SK-N-SH (cell line): ENCODE results near the gene PALM. TPM values are rescaled to one million over a fixed set of nuclear protein-coding genes. Genes with fewer than 3 reads are reported as not detected.

Experiments
- CTCF ChIA-PET: fragments of 300-600, 350-600 bp; formaldehyde crosslinking; extraction: SDS; loops from one replicate; lab custom pipeline; 2021; lab: Yijun Ruan, JAX
- POLR2A ChIA-PET: fragments of 350-600 bp; sonication (Branson Sonifier 250); formaldehyde crosslinking; extraction: SDS; loops from one replicate; lab custom pipeline; 2020; ENCODE audit warnings: antibody characterized with exemption, inconsistent platforms; lab: Yijun Ruan, JAX
- DNase-seq: peaks from one replicate; pipeline ENCODE4 v3.0.0; 2012
- H2AFZ ChIP-seq: fragments of 200-600 bp; sonication (generic); 2 replicates; pipeline ENCODE4 v1.8.1; 2016; ENCODE audit warnings: antibody characterized with exemption, mild to moderate bottlenecking, low read depth
- H3F3A ChIP-seq: fragments of 200-600 bp; sonication (generic); replicated peaks from 2 replicates; pipeline ENCODE3; 2016; ENCODE audit warnings: antibody characterized with exemption, mild to moderate bottlenecking; ENCODE audit not compliant: insufficient read depth
- H3K27ac ChIP-seq, 2 experiments: fragments of 200-500 bp in 1 of 2; fragments of 200-600 bp in 1 of 2; sonication (Bioruptor generic) in 1 of 2; sonication (generic), shearing (Covaris generic) in 1 of 2; 2 replicates each; pipeline versions ENCODE4 v1.5.1 to v1.6.1; 2014 to 2016; ENCODE audit warnings: low read depth in 2 of 2, inconsistent platforms in 1 of 2, low read length in 1 of 2, mild to moderate bottlenecking in 1 of 2, mixed read lengths in 1 of 2
- H3K27me3 ChIP-seq: fragments of 200-600 bp; sonication (generic), shearing (Covaris generic); 2 replicates; pipeline ENCODE4 v1.6.1; 2016; ENCODE audit warnings: mixed run types; ENCODE audit not compliant: insufficient read depth
- H3K36me3 ChIP-seq, 2 experiments: fragments of 200-500 bp in 1 of 2; fragments of 200-600 bp in 1 of 2; sonication (Bioruptor generic) in 1 of 2; sonication (generic) in 1 of 2; replicated peaks in 1 of 2; 2 replicates each; pipeline versions ENCODE3 to v1.5.1; 2014 to 2016; ENCODE audit warnings: low read length in 1 of 2, mild to moderate bottlenecking in 1 of 2; ENCODE audit not compliant: insufficient read depth in 2 of 2, control insufficient read depth in 1 of 2
- H3K4me1 ChIP-seq, 2 experiments: fragments of 200-500 bp in 1 of 2; fragments of 200-600 bp in 1 of 2; sonication (Bioruptor generic) in 1 of 2; sonication (generic), shearing (Covaris generic) in 1 of 2; 2 replicates each; pipeline versions ENCODE4 v1.5.1 to v1.6.1; 2014 to 2016; ENCODE audit warnings: low read depth in 1 of 2, low read length in 1 of 2, mixed run types in 1 of 2; ENCODE audit not compliant: insufficient read depth in 2 of 2, control insufficient read depth in 1 of 2
- H3K4me2 ChIP-seq: fragments of 200-600 bp; sonication (generic), shearing (Covaris generic); 2 replicates; pipeline ENCODE4 v1.6.1; 2017; ENCODE audit warnings: mixed run types
- H3K4me3 ChIP-seq, 2 experiments: fragments of 200-500 bp in 1 of 2; fragments of 200-600 bp in 1 of 2; sonication (Bioruptor generic) in 1 of 2; sonication (generic), shearing (Covaris generic) in 1 of 2; 2 replicates each; pipeline versions ENCODE4 v1.5.1 to v1.8.1; 2014 to 2016; ENCODE audit warnings: low read depth in 2 of 2, inconsistent platforms in 1 of 2, low read length in 1 of 2, mild to moderate bottlenecking in 1 of 2, mixed read lengths in 1 of 2, moderate library complexity in 1 of 2
- H3K79me2 ChIP-seq: fragments of 200-600 bp; sonication (generic); 2 replicates; pipeline ENCODE4 v1.8.1; 2017; ENCODE audit warnings: mild to moderate bottlenecking; ENCODE audit not compliant: insufficient read depth
- H3K9ac ChIP-seq: fragments of 200-600 bp; sonication (generic); 2 replicates; pipeline ENCODE4 v1.6.1; 2017; ENCODE audit warnings: mixed run types
- H3K9me2 ChIP-seq: fragments of 200-600 bp; sonication (generic); 2 replicates; pipeline ENCODE4 v1.6.1; 2017; ENCODE audit warnings: mixed run types
- H3K9me3 ChIP-seq: fragments of 200-600 bp; sonication (generic); 2 replicates; pipeline ENCODE4 v1.6.1; 2017; ENCODE audit warnings: mixed run types, mild to moderate bottlenecking, moderate library complexity
- H4K20me1 ChIP-seq: fragments of 200-600 bp; sonication (generic); 2 replicates; pipeline ENCODE4 v1.6.1; 2017; ENCODE audit warnings: mild to moderate bottlenecking, mixed run types; ENCODE audit not compliant: insufficient read depth
- EZH2phosphoT487 ChIP-seq: fragments of 200-600 bp; sonication (generic); IDR thresholded peaks from 2 replicates; pipeline ENCODE4 v1.6.1; 2017; ENCODE audit warnings: low read depth, mixed run types, mild to moderate bottlenecking, antibody characterized with exemption, moderate library complexity, borderline replicate concordance
- FOXJ3 ChIP-seq: sonication (generic); formaldehyde crosslinking; IDR thresholded peaks from 2 replicates; pipeline ENCODE4 v1.5.1; 2020; ENCODE audit warnings: mild to moderate bottlenecking, missing genetic modification reagents
- FOXM1 ChIP-seq: IDR thresholded peaks from 2 replicates; pipeline ENCODE4 v1.4.0; 2012; ENCODE audit warnings: low read depth, mild to moderate bottlenecking
- MEF2A ChIP-seq: IDR thresholded peaks from 2 replicates; pipeline ENCODE4 v1.4.0; 2012; ENCODE audit warnings: low read depth, borderline replicate concordance
- MXI1 ChIP-seq: IDR thresholded peaks from 2 replicates; pipeline ENCODE4 v1.6.1; 2012; ENCODE audit warnings: mild to moderate bottlenecking, low read depth, low read length, improper control_type of control experiment
- NFIC ChIP-seq: IDR thresholded peaks from 2 replicates; pipeline ENCODE4 v1.4.0; 2012; ENCODE audit warnings: borderline replicate concordance
- RFX5 ChIP-seq: IDR thresholded peaks from 2 replicates; pipeline ENCODE4 v1.6.1; 2012; ENCODE audit warnings: mild to moderate bottlenecking, improper control_type of control experiment, low read length
- SMC3 ChIP-seq: IDR thresholded peaks from 2 replicates; pipeline ENCODE4 v1.6.1; 2012; ENCODE audit warnings: low read depth, low read length, improper control_type of control experiment
- TEAD4 ChIP-seq: IDR thresholded peaks from 2 replicates; pipeline ENCODE4 v1.4.0; 2012; ENCODE audit warnings: mild to moderate bottlenecking, borderline replicate concordance; ENCODE audit not compliant: insufficient read depth
- WGBS: methylation state at CpG from one replicate; pipeline ENCODE4 v1.1.6; 2017; ENCODE audit warnings: low lambda C conversion rate; 5-methylcytosine and 5-hydroxymethylcytosine counted together
- polyA plus RNA-seq, 3 experiments: library from polyadenylated mRNA; depleted of rRNA; stranded (reverse); fragments of >200 nt; gene quantifications; 2 replicates each; pipeline ENCODE4 v1.2.3, GENCODE V29; 2012
- TF ChIP-seq, protein P1 (sequence below): fragments of 150-350 bp; IDR thresholded peaks from 2 replicates; pipeline ENCODE4 v1.6.1; 2017; ENCODE audit warnings: antibody characterized with exemption, low read length, low read depth, borderline replicate concordance
- TF ChIP-seq, protein P2 (sequence below): fragments of 200-600 bp; sonication (generic); IDR thresholded peaks from 2 replicates; pipeline ENCODE4 v1.6.1; 2017; ENCODE audit warnings: antibody characterized with exemption, mild to moderate bottlenecking, moderate library complexity
- TF ChIP-seq, protein P3 (sequence below): IDR thresholded peaks from 2 replicates; pipeline ENCODE4 v1.4.0; 2012; ENCODE audit warnings: low read depth, borderline replicate concordance
- TF ChIP-seq, protein P4 (sequence below): IDR thresholded peaks from 2 replicates; pipeline ENCODE4; 2012
- TF ChIP-seq, protein P5 (sequence below): IDR thresholded peaks from 2 replicates; pipeline ENCODE4 v1.4.0; 2012; ENCODE audit warnings: low read depth, borderline replicate concordance

Gene PALM
- polyA plus RNA-seq, 1 of the 3 experiments (the other 2 are of a cell fraction), result 15.6 TPM

DNA sequence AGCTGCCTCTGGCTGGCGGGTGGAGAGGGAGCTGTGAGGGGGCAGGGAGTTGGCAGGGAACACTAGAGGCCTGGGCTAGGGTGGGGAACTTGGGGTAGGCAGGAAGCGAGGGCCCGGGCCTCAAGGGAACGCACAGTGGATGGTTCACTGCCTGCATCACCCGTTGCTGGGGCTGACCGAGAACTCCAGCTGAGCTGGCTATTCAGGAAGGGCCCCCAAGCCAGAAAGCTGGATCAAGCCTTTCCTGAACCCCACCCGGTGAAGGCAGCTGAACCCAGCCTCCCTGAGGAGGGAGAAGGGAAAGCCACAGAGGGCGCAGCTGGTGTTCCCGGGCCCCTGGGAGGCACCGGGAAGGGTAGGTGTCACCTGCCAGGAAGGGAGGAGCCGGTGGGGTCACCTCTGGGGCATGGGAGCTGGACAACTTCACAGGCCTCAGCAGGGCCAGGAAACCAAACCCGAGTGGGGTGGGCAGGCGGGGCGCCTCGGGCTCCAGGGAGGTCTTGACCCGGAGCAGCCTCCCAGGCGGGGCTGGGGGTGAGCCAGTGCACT lies 13.9 kb downstream of the PALM start:
- Histone ChIP-seq H3K9me2 (no peaks in the 10 kb centered on the region), H3K9me3 (no peaks in the 10 kb centered on the region), H3K27ac (no peak overlapping the region), H4K20me1 (no peaks in the 10 kb centered on the region), H3K4me1 (no peaks in the 10 kb centered on the region; a peak in 1 of 4 replicates), H2AFZ (no peak overlapping the region), H3K36me3 (no peaks in the 10 kb centered on the region), H3K79me2 (no peaks in the 10 kb centered on the region), H3F3A (no peaks in the 10 kb centered on the region), H3K9ac (no peak overlapping the region), H3K4me3 (no peak overlapping the region), H3K27me3 (no peaks in the 10 kb centered on the region), H3K4me2 (no peak overlapping the region)
- POLR2A ChIA-PET, result no interaction called here
- no peak for DNase-seq
- CTCF ChIA-PET, result interaction anchor here (1.0 to 5.8 kb wide), 6 partner anchors 9 to 47 kb away, joined by 3 to 35 read pairs (median 5); partner anchors contain the start of gene PALM
- TF ChIP-seq, protein P1, sequence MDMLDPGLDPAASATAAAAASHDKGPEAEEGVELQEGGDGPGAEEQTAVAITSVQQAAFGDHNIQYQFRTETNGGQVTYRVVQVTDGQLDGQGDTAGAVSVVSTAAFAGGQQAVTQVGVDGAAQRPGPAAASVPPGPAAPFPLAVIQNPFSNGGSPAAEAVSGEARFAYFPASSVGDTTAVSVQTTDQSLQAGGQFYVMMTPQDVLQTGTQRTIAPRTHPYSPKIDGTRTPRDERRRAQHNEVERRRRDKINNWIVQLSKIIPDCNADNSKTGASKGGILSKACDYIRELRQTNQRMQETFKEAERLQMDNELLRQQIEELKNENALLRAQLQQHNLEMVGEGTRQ, result no peak
- TF ChIP-seq SMC3 (no peak), FOXJ3 (CRISPR knock-in tag) (no peak), NFIC (no peak)
- 95% methylated on average over 4 of the region's 17 CpGs for WGBS

DNA sequence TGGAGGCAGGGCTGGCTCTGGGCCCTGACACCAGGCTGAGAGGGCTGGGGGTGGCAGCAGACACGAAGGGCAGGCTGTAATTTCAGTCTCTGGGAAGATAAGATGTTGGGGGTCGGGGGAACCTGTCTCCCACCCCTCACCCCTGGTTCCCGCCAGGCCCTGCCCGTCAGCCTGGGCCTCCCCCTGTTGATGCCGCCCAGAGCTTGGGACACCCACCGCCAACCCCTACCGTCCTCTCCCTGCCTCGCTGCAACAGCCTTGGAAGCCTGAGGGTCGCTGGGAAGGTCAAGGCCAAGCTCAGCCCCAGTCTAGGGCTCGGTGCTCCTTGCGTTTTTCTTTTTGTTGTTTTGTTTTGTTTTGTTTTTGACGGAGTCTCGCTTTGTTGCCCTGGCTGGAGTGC lies 14.5 kb downstream of the PALM start:
- H2AFZ ChIP-seq, result no peak overlapping the region
- no peaks in the 10 kb centered on the region for H3K9me3 ChIP-seq
- TF ChIP-seq TEAD4 (no peak), EZH2phosphoT487 (no peak), FOXM1 (no peak), MXI1 (no peak), RFX5 (no peak), MEF2A (no peak)
- TF ChIP-seq, protein P2, sequence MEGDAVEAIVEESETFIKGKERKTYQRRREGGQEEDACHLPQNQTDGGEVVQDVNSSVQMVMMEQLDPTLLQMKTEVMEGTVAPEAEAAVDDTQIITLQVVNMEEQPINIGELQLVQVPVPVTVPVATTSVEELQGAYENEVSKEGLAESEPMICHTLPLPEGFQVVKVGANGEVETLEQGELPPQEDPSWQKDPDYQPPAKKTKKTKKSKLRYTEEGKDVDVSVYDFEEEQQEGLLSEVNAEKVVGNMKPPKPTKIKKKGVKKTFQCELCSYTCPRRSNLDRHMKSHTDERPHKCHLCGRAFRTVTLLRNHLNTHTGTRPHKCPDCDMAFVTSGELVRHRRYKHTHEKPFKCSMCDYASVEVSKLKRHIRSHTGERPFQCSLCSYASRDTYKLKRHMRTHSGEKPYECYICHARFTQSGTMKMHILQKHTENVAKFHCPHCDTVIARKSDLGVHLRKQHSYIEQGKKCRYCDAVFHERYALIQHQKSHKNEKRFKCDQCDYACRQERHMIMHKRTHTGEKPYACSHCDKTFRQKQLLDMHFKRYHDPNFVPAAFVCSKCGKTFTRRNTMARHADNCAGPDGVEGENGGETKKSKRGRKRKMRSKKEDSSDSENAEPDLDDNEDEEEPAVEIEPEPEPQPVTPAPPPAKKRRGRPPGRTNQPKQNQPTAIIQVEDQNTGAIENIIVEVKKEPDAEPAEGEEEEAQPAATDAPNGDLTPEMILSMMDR, result no peak
- TF ChIP-seq, protein P3, sequence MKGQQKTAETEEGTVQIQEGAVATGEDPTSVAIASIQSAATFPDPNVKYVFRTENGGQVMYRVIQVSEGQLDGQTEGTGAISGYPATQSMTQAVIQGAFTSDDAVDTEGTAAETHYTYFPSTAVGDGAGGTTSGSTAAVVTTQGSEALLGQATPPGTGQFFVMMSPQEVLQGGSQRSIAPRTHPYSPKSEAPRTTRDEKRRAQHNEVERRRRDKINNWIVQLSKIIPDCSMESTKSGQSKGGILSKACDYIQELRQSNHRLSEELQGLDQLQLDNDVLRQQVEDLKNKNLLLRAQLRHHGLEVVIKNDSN, result no peak
- TF ChIP-seq, protein P4, sequence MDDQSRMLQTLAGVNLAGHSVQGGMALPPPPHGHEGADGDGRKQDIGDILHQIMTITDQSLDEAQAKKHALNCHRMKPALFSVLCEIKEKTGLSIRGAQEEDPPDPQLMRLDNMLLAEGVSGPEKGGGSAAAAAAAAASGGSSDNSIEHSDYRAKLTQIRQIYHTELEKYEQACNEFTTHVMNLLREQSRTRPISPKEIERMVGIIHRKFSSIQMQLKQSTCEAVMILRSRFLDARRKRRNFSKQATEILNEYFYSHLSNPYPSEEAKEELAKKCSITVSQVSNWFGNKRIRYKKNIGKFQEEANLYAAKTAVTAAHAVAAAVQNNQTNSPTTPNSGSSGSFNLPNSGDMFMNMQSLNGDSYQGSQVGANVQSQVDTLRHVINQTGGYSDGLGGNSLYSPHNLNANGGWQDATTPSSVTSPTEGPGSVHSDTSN, result no peak
- TF ChIP-seq, protein P5, sequence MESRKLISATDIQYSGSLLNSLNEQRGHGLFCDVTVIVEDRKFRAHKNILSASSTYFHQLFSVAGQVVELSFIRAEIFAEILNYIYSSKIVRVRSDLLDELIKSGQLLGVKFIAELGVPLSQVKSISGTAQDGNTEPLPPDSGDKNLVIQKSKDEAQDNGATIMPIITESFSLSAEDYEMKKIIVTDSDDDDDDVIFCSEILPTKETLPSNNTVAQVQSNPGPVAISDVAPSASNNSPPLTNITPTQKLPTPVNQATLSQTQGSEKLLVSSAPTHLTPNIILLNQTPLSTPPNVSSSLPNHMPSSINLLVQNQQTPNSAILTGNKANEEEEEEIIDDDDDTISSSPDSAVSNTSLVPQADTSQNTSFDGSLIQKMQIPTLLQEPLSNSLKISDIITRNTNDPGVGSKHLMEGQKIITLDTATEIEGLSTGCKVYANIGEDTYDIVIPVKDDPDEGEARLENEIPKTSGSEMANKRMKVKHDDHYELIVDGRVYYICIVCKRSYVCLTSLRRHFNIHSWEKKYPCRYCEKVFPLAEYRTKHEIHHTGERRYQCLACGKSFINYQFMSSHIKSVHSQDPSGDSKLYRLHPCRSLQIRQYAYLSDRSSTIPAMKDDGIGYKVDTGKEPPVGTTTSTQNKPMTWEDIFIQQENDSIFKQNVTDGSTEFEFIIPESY, result no peak
- no peak for DNase-seq
- H3K27ac ChIP-seq, result no peak overlapping the region
- ChIA-PET CTCF (interaction anchor here (1.0 to 5.8 kb wide), 5 partner anchors 8 to 48 kb away, joined by 3 to 35 read pairs (median 4); partner anchors contain the start of gene PALM), POLR2A (no interaction called here)
- WGBS, result 96% methylated on average over 11 of the region's 13 CpGs
- no peak overlapping the region for H3K4me2 ChIP-seq
- H3K4me1 ChIP-seq, result no peaks in the 10 kb centered on the region; a peak in 1 of 4 replicates
- no peak overlapping the region for H3K9ac ChIP-seq
- H3K36me3 ChIP-seq, result no peaks in the 10 kb centered on the region
- no peaks in the 10 kb centered on the region for H3F3A ChIP-seq
- H3K4me3 ChIP-seq, result no peak overlapping the region
- H3K9me2 ChIP-seq, result no peaks in the 10 kb centered on the region
- no peaks in the 10 kb centered on the region for H3K79me2 ChIP-seq
- no peaks in the 10 kb centered on the region for H3K27me3 ChIP-seq
- no peaks in the 10 kb centered on the region for H4K20me1 ChIP-seq
